Activated CD8-positive, alpha-beta memory T cell treated with anti-CD3 and anti-CD28 coated beads, Interleukin-2, amount 50 U/mL, for 1 hour (primary cell): Measurements from ENCODE around the gene LRRC17.

Experiments
- DNase-seq: peaks from one replicate; pipeline ENCODE4 v3.0.0-alpha.2; 2020; ENCODE audit errors: extremely low read depth

The LRRC17 gene

GRCh38 chr7:102912742-102913141 lies at the start of gene LRRC17:
Gene LRRC17 (plus strand): TSS chr7:102913000. CDS start chr7:102933914, 20,914 bp downstream.
- no peak for DNase-seq

DNA sequence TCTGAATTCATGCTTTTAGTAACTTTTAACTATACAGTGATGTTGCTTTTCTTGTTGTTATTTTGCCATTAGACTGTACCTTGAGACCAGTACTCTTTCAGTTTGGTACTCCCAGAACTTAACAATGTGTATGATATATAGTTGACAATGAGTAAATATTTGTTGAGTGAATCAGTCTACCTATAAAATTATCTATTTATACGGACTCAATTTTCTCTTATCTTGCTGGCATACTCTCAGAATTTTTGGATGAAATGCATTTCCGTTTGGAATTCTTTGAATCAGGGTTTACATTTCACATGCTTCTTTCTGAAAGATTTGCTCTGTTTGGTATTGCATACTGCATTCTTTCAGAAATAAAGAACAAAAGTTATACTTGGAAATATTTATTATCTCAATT lies 47.8 kb upstream of the LRRC17 start:
- DNase-seq, result no peak

DNA sequence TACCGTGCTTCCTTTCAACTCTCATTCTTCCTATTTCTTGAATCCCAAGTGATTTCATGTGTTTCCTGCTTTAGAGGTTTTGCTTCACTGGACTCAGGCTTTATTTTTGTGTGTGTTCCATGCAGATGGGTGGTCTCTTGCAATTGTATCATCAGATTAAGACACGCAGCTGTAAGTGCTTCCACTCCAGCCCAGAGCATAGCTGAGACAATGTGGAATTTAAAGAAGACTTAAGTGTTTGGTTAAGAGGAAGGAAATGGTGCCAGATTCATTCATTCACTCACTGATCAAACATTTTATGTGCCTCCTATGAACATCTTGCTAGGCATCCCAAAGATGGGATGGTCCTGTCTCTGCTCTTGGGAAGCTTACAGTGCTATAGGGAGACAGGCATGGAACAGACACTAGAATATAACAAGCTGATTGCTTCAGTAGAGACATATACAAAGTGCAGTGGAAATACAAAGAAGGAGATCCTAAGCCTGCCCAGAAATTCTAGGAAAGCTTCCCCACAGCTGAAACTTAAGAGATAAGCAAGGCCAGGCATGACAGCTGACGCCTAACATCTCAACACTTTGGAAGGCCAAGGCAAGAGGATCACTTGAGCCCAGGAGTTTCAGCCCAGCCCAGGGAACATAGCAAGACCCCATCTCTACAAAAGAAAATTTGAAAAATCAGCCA lies 46.1 kb upstream of the LRRC17 start:
- no peak for DNase-seq

DNA sequence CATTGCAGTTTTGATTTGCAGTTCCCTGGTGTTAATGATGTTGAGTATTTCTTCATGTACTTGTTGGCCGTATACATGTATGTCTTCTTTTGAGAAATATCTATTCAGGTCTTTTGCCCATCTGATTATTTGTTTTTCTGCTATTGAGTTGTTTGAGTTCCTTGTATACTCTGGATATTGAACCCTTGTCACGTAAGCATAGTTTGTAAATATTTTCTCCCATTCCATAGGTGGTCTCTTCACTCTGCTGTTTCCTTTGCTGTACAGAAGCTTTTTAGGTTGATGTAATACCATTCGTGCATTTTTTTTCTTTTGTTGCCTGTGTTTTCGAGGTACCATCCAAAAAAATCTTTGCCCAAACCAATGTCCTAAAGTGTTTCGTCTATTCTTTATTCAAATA lies 43.6 kb upstream of the LRRC17 start:
- no peak for DNase-seq

DNA sequence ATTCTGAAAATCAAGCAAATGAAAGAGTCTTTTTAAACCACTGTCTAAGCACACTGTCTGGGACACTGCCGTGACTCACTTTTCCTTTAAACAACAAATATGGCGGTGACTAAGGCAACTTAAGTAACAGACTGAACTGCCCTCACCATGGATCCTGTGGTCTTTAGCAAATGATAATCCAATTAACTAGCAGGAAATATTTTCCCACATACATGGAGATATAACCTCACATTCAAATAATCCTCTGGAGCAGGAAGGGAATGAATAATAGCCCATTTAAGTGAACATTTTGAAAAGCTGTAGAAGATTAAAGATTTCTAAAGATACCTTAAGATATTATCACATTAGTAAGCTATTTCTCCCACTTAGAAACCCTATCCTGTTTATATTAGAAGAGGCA lies 40.3 kb upstream of the LRRC17 start:
- DNase-seq, result no peak

DNA sequence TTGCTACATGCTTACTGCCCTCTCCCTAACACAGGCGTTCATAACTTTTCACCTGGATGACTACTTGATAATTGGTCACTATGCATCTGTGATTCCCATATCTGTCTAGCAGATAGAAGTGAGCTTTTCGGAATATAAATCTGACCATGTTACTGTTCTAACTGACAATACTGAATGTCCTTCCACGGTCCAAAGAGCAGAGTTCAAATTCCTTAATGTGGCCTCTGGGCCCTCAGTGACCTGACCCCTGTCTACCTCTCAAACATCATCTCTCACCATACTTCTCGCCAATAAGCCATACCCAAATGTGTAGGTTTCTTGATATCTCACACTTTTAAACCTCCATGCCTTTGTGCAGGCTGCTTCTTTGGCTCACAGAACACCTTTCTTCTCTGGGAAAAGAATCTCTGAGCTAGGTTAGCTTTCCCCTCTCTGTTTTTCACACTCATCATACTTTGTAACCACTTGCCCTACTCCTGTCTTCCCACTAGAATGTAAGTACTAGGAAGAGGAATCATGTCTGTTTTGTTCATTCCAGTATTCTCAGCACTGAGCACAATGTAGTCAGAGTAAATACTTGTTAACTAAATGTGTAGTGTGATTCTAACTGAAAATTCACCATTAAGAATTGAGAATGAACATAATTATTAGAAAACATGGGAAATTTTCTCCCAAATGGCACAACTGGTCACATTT lies 39.2 kb upstream of the LRRC17 start:
- no peak for DNase-seq

DNA sequence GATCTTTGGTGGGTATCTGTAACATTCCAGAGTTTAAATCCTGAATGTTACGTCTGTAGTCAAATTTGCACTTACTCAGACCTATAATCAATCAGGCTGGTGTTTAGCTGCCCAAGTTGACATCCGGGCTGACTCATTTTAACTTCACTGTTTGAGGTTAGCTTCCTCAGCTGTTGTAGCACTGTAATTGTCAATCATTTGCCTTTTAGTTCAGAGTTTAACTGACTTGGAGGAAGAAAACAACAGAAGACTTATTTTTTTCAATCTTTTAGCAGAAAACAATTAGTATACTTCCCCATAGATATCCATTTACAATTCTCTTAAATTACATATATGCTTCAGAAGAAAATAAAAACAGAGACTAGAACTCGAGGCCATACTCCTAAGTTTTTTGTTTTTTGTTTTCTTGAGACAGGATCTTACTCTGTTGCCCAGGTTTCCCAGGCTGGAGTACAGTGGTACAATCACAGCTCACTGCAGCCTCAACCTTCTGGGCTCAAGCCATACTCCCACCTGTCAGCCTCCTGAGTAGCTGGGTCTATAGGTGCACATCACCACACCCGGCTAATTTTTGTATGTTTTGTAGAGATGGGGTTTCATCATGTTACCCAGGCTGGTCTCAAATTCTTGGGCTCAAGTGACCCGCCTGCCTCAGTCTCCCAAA lies 38.5 kb upstream of the LRRC17 start:
- DNase-seq, result no peak

DNA sequence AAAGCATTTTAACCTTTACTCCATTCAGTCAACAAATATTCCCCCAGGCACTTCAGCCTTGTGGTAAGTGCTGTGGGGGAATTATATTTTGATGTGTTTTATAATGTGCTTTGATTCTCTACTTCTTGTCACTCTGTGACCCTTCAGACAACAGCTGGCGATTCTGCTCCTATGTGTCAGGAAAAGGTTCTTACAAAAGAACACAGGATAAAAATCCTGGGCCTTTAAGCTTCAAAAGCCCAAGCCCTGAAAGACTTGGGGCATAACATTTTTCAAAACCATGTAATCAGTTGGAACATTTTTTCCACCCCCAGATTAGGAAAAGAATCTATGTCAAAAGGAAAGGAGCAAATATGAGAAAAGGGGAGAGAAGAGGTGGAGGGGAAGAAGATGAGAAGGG lies 37.8 kb upstream of the LRRC17 start:
- DNase-seq, result no peak

GRCh38 chr7:102875700-102876295 lies 37.0 kb upstream of the LRRC17 start:
- DNase-seq, result no peak

- DNase-seq, result no peak
Measured at GRCh38 chr7:102883098-102883860, 29.5 kb upstream of the LRRC17 start.

DNA sequence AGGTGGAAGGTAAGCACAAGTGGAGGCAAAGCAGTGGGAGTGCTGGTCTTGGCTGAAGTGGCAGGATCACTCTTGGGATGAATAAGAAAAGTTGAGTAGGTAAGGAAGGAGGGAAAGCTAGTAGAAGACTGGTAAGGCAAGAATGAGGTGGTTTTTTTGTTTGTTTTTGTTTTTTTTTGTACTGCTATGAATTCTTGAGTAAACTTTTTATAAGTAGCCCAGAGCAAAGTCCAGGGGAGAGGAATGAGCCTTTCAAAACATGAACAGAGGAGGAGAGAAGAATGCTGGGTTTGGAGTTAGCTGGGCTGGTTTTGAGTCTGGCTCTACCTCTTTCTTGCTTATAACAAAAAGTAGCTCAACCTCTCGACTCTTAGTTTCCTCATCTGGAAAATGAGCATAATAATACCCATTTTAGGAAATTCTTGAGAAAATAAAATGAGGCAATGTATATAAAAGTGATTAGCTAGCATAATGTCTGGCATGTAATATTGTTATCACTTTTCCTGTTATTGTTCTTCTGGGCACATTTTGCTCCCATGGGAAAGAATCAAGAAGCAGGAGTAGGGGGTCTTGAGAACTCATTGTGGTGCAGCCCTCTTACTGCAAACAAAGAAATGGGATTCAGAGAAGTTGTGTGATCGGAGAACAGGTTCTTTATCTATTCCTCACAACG lies 24.1 kb upstream of the LRRC17 start:
- DNase-seq, result no peak

DNA sequence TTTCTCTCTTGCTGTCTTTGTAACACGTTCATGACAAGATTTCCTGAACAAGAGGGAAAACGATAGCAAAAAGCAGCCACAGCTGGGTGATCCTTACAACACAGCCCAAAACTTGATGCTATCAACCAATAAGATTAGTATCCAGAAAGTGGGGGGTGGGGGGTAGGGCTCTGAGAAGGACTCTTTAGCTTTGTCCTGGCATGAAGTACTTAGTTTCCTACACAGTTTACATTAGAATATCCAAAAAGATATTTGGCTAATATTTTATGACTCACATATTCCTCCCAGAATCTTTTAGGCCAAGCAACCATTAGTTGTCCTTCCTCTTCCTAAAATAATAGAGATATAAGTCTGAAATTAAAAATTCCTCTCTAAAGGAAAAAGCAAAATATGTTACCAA lies 22.9 kb upstream of the LRRC17 start:
- no peak for DNase-seq

DNA sequence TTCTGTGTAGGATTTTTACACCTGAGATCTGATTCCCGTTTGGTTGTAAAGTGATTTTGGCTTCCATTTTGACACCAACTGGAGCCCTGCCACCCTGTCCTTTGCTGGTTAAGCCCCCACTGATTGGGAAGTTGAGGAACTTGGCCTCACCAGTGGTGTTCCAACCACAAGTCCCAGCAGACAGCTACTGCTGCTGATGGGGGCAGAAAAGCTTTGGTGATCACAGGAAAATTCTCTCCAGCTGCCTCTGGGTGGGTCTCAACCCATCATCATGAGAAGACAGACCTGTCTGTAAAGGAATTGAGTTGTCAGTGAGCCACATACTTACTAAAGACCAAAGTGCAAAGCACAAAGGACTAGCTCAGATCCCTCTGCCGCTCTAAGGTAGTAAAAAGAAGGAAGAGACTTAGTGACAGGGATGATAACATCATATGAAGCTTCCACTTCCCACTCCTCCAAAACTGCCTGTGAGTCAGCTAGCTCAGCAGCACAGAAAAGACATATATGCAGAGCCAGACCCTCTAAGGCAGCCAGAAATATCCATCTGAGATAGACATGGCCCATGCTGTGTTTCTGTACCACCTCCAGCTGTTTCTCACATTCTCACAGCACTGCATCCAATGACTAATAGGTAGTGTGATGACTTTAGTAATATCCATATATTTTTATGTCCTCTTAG lies 22.4 kb upstream of the LRRC17 start:
- DNase-seq, result no peak

DNA sequence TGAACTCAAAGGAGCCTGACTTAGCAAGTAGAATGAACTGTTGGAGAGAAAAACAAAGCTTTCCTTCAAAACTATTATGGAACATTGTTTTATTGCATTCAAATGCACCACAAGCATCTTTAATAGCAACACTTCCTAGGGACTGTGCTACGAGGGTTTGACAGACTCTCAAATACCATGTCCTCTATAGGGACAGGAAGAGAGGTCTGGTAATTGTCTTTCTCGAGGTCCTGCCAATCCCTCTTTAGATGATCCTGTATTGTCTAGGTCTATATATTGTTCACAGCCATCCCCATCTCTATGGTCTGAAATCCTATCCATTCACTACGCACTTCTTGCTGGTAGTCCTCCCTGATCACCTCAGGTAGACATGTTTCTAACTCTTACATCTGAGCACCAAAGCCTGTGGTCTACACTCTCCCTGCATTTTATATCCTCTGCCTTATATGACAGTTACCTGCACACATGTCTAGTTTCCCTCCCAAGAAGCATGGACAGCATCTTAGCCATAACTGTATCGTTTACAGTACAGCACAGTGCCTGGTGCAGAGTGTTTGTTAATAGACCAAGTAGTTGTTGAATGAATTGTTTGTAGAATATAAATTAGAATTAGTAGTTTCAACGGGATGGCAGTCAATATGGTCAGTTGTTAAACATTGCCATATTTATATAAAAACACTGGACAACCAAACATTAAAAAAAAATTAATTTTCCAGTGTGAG lies 21.7 kb upstream of the LRRC17 start:
- DNase-seq, result no peak

- no peak for DNase-seq
Measured at GRCh38 chr7:102891693-102892261, 21.0 kb upstream of the LRRC17 start.

DNA sequence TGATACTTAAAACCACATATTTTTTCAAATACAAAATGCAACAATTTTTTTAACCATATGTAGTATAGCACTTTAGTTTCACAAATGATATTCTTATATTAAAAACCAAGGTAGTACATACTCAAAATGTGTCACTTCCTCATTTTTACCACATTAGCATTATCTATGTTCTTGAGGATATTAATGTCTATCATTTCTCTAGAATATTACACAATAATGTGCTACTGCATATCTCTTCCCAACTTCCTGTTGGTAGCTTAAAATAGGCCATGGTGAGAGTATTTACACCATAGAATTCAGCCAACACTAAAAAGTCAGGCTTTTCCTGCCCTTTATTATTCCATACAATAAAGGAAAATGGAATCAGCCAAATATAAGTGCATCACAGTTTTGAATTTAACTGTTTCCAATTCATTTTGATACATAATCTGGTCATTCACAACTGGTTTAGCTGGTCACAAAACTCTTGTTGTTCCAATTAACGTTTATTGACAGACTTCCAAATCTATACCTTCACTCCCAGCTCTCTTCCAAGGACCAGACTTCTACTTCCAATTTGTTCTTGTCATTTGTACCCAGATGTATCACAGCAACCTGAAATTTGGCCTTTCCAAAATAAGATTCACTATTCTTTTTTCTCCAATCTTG lies 20.0 kb upstream of the LRRC17 start:
- DNase-seq, result no peak

GRCh38 chr7:102895602-102896001 lies 17.2 kb upstream of the LRRC17 start:
- DNase-seq, result no peak

GRCh38 chr7:102896585-102896984 lies 16.2 kb upstream of the LRRC17 start:
- no peak for DNase-seq

- no peak for DNase-seq
Measured at GRCh38 chr7:102897211-102897631, 15.6 kb upstream of the LRRC17 start.
